ENCODE data around the gene LMBR1. TPM values are rescaled to one million over a fixed set of nuclear protein-coding genes. Genes with fewer than 3 reads are reported as not detected.

The LMBR1 gene
- total and polyA plus RNA-seq, 2 of the 13 experiments (the other 11 are each of a cell fraction or from before 2014, with no cell fraction given) = 20.9 to 39.6 TPM

DNA sequence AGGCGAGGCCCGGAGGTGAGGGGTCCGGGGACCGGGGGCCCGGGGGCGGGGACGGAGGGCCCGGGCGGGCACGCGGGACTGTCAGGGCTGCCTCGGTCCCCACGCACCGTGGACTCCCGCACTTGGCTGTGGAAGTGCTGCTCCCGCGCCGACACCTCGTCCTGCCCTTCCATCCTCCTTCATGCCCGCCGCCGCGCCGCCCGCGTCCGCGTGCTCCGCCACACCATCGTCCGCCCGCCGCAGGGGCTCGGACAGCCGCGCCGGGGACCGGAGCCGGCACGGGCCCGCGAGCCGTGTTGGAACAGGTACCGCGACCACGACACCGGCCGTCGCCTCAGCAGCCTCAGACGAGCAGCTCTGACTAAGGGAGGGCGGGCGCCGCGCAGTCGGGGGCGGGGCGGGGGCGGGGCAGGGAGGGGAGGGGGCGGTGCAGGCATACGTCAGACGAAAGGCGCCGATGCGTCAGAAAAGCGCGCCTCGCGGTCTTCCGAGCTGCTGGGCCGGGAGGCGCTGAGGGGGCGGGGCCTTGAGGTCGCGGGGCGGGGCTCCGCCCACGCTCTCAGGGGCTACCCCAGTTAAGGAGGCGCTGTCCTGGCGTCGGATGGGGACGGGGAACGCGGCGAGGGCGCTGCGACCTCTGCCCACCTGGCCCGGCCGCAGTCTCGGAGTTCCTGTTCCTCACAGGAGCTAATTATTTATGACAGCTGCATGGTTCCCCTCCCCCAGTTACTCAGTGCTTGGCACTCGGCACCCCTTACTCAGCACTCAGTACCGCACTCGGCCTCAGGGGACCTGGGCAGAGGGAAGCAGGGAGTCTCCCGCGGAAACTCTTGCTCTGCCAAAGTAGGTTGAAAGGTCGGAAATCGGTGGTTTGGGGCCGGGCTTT, at the start of gene LMBR1 (continued):
- TF ChIP-seq, protein P1, sequence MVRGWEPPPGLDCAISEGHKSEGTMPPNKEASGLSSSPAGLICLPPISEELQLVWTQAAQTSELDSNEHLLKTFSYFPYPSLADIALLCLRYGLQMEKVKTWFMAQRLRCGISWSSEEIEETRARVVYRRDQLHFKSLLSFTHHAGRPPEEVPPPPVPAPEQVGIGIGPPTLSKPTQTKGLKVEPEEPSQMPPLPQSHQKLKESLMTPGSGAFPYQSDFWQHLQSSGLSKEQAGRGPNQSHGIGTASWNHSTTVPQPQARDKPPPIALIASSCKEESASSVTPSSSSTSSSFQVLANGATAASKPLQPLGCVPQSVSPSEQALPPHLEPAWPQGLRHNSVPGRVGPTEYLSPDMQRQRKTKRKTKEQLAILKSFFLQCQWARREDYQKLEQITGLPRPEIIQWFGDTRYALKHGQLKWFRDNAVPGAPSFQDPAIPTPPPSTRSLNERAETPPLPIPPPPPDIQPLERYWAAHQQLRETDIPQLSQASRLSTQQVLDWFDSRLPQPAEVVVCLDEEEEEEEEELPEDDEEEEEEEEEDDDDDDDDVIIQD (CRISPR knock-in tag; IDR thresholded peaks at IDR 0.05; ENCODE audit: low read depth) = no peak
- TF ChIP-seq SRF (IDR thresholded peaks at IDR 0.05; ENCODE audit: low read depth, low read length) = 0 out of 2 replicates have a peak, but pooled peaks have one; percentile 40
- TF ChIP-seq, protein P2, sequence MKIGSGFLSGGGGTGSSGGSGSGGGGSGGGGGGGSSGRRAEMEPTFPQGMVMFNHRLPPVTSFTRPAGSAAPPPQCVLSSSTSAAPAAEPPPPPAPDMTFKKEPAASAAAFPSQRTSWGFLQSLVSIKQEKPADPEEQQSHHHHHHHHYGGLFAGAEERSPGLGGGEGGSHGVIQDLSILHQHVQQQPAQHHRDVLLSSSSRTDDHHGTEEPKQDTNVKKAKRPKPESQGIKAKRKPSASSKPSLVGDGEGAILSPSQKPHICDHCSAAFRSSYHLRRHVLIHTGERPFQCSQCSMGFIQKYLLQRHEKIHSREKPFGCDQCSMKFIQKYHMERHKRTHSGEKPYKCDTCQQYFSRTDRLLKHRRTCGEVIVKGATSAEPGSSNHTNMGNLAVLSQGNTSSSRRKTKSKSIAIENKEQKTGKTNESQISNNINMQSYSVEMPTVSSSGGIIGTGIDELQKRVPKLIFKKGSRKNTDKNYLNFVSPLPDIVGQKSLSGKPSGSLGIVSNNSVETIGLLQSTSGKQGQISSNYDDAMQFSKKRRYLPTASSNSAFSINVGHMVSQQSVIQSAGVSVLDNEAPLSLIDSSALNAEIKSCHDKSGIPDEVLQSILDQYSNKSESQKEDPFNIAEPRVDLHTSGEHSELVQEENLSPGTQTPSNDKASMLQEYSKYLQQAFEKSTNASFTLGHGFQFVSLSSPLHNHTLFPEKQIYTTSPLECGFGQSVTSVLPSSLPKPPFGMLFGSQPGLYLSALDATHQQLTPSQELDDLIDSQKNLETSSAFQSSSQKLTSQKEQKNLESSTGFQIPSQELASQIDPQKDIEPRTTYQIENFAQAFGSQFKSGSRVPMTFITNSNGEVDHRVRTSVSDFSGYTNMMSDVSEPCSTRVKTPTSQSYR (CRISPR knock-in tag; IDR thresholded peaks at IDR 0.05; ENCODE audit: borderline replicate concordance) = peak; percentile 65; the same call in 1 of the 2 replicates
- TF ChIP-seq, protein P3, sequence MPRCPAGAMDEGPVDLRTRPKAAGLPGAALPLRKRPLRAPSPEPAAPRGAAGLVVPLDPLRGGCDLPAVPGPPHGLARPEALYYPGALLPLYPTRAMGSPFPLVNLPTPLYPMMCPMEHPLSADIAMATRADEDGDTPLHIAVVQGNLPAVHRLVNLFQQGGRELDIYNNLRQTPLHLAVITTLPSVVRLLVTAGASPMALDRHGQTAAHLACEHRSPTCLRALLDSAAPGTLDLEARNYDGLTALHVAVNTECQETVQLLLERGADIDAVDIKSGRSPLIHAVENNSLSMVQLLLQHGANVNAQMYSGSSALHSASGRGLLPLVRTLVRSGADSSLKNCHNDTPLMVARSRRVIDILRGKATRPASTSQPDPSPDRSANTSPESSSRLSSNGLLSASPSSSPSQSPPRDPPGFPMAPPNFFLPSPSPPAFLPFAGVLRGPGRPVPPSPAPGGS (CRISPR knock-in tag; IDR thresholded peaks at IDR 0.05) = no peak; the same call in 1 of the 2 replicates
- TF ChIP-seq ZNF530 (CRISPR knock-in tag; IDR thresholded peaks at IDR 0.05; ENCODE audit: low read depth) = no peak
- TF ChIP-seq MATR3 (CRISPR knock-in tag; IDR thresholded peaks at IDR 0.05) = no peak
- TF ChIP-seq, protein P4, sequence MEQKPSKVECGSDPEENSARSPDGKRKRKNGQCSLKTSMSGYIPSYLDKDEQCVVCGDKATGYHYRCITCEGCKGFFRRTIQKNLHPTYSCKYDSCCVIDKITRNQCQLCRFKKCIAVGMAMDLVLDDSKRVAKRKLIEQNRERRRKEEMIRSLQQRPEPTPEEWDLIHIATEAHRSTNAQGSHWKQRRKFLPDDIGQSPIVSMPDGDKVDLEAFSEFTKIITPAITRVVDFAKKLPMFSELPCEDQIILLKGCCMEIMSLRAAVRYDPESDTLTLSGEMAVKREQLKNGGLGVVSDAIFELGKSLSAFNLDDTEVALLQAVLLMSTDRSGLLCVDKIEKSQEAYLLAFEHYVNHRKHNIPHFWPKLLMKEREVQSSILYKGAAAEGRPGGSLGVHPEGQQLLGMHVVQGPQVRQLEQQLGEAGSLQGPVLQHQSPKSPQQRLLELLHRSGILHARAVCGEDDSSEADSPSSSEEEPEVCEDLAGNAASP (CRISPR knock-in tag; IDR thresholded peaks at IDR 0.05; ENCODE audit: borderline replicate concordance) = no peak; the same call in 1 of the 2 replicates
- TF ChIP-seq ZNF747 (CRISPR knock-in tag; IDR thresholded peaks at IDR 0.05; ENCODE audit: borderline replicate concordance) = no peak
- TF ChIP-seq ZNF720 (CRISPR knock-in tag; IDR thresholded peaks at IDR 0.05) = no peak
- TF ChIP-seq DMTF1 (CRISPR knock-in tag; IDR thresholded peaks at IDR 0.05) = no peak
- peak; percentile 47; the same call in 1 of the 2 replicates for TF ChIP-seq ZNF768 (CRISPR knock-in tag; IDR thresholded peaks at IDR 0.05)
- 0 out of 2 replicates have a peak, but pooled peaks have one; percentile 57 for TF ChIP-seq THAP7 (CRISPR knock-in tag; IDR thresholded peaks at IDR 0.05)
- no peak; the same call in 1 of the 2 replicates for TF ChIP-seq ZSCAN22 (CRISPR knock-in tag; IDR thresholded peaks at IDR 0.05)
- no peak for TF ChIP-seq ZNF441 (CRISPR knock-in tag; IDR thresholded peaks at IDR 0.05; ENCODE audit: borderline replicate concordance)
- TF ChIP-seq CHD4 (IDR thresholded peaks at IDR 0.05; ENCODE audit: borderline replicate concordance, low read length) = no peak
- TF ChIP-seq SMC3 (IDR thresholded peaks at IDR 0.05; ENCODE audit: low read length) = no peak
- peak; percentile 80; the same call in 1 of the 2 replicates for TF ChIP-seq NKX3-1 (CRISPR knock-in tag; IDR thresholded peaks at IDR 0.05)
- no peak for TF ChIP-seq ZNF446 (CRISPR knock-in tag; IDR thresholded peaks at IDR 0.05)

All from HepG2 (cell line).